Esophagus squamous epithelium (tissue), 5 donors: Measurements from ENCODE around the gene CAPZA2. TPM values are rescaled to one million over a fixed set of nuclear protein-coding genes. Genes with fewer than 3 reads are reported as not detected.
"Not testable (repeated sequence)": the region's sequence is repeated elsewhere in the genome, so short reads cannot be mapped to it uniquely, and the experiment has no call there.

Experiments
- DNase-seq: peaks from one replicate; lab custom pipeline; 2025; lab: John Stamatoyannopoulos, UW
- H3K27ac ChIP-seq, 4 donors: fragments of 200-600 bp; sonication (generic); one replicate each; pipeline ENCODE4 v1.5.1; 2016 to 2019; ENCODE audit warnings: mild to moderate bottlenecking in 1 of 4
- H3K27me3 ChIP-seq, 4 donors: fragments of 200-600 bp; sonication (generic); 1 replicate in 3 of 4; 2 replicates in 1 of 4; pipeline versions ENCODE4 v1.5.1 to v1.6.0; 2017 to 2021; ENCODE audit warnings: antibody characterized with exemption in 1 of 4
- H3K36me3 ChIP-seq, 3 donors: fragments of 200-600 bp; sonication (generic); one replicate each; pipeline ENCODE4 v1.5.1; 2016 to 2019
- H3K4me1 ChIP-seq, 3 donors: fragments of 200-600 bp; sonication (generic); one replicate each; pipeline ENCODE4 v1.5.1; 2017 to 2019
- H3K4me3 ChIP-seq, 4 donors: fragments of 200-600 bp; sonication (generic); 1 replicate in 3 of 4; 2 replicates in 1 of 4; pipeline ENCODE4 v1.5.1; 2016 to 2019; ENCODE audit warnings: mild to moderate bottlenecking in 2 of 4, moderate library complexity in 1 of 4
- H3K9me3 ChIP-seq, 3 donors: fragments of 200-600 bp; sonication (generic); one replicate each; pipeline ENCODE4 v1.5.1; 2016 to 2019
- CTCF ChIP-seq, 6 experiments: fragments of 450-650 bp in 4 of 6; fragments of 200-600 bp in 2 of 6; sonication (generic) in 2 of 6; IDR thresholded peaks; one replicate each; pipeline ENCODE4 v1.5.1; 2016 to 2019; ENCODE audit warnings: antibody characterized with exemption in 6 of 6, mild to moderate bottlenecking in 4 of 6, moderate library complexity in 4 of 6
- POLR2A ChIP-seq, 4 donors: fragments of 450-650 bp; IDR thresholded peaks; one replicate each; pipeline ENCODE4 v1.6.1; 2017; ENCODE audit warnings: antibody characterized with exemption in 4 of 4, mild to moderate bottlenecking in 4 of 4, moderate library complexity in 3 of 4
- WGBS, 2 donors: methylation state at CpG; one replicate each; pipeline ENCODE4 v1.1.5; 2018; 5-methylcytosine and 5-hydroxymethylcytosine counted together
- intact Hi-C: fragments of 100-400 bp; cut with DNase I; formaldehyde crosslinking; loops from one replicate; pipeline ENCODE4 v1.15.0; 2022
- total RNA-seq, 4 donors: library from RNA; depleted of rRNA; stranded (reverse); fragments of >200 nt; gene quantifications; one replicate each; pipeline ENCODE4 v1.1.0, GENCODE V29; 2016
- donor health status: DM: yes; HTN: yes; CAD: no.

CAPZA2 gene
- total RNA-seq, 4 donors from 2014 or later = 68.7 to 123 (median 84.1) TPM

GRCh38 chr7:116955340-116955739 lies 93.0 kb downstream of the CAPZA2 start:
- Histone ChIP-seq H3K27me3 (no peaks in the 10 kb centered on the region), H3K36me3 (no peaks in the 10 kb centered on the region), H3K9me3 (no peaks in the 10 kb centered on the region), H3K4me3 (peak overlapping the region in 1 of 4 donors; percentile 89), H3K27ac (peak overlapping the region in 3 of 4 donors; percentile 94 to 100 (median 99)), H3K4me1 (peaks cover 7 to 54% (median 17%) of the 10 kb centered on the region in 3 donors)
- DNase-seq = no peak
- intact Hi-C loops = no loop called here
- TF ChIP-seq POLR2A (IDR thresholded peaks at IDR 0.05) = no peak
- no peak for TF ChIP-seq CTCF (IDR thresholded peaks at IDR 0.05)

DNA sequence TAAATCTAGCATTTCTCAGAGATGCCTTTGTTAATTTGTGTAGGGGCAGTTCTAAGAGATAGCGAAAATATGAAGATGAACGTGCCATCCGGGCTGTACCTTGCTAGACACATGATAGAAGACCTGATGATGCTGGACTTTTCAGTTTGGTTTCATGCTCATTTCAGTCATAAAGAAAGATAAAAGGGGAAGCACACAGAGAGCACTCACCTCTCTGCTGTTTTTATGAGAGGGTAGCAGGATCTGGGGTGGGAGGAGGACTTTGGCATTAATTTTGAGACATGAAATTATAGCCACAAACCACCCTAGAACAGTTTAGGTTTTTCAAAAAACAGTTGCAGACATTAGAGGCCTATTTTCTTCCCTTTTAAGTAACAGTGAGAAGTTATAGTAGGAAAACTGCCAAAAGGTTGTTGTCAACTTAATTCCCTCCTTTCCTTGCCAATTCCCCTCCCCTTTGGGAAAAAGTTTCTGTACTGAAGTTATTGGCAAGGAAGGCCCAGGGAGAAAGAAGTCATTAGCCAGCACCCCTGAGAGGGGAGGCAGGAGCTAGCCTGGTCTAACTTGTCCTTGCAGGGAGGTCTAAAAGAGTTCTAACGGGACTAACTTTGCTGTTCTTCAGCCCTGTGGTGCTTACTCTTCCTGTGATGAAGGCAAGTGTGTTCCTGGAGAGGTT lies 93.6 kb downstream of the CAPZA2 start:
- 36 to 42% methylated on average over 4 of the region's 4 CpGs for WGBS, 2 donors
- Histone ChIP-seq H3K4me3 (peak overlapping the region in 1 of 4 donors; percentile 15), H3K36me3 (no peaks in the 10 kb centered on the region), H3K27me3 (no peaks in the 10 kb centered on the region), H3K27ac (peak overlapping the region; percentile 36 to 99 (median 86)), H3K4me1 (peaks cover 7 to 54% (median 17%) of the 10 kb centered on the region in 3 donors), H3K9me3 (no peaks in the 10 kb centered on the region)
- TF ChIP-seq CTCF (IDR thresholded peaks at IDR 0.05) (no peak), POLR2A (IDR thresholded peaks at IDR 0.05) (no peak)
- intact Hi-C loops = no loop called here
- DNase-seq = no peak

GRCh38 chr7:116956477-116956804 lies 94.1 kb downstream of the CAPZA2 start:
- Histone ChIP-seq H3K4me3 (peak overlapping the region in 1 of 4 donors; percentile 15), H3K36me3 (no peaks in the 10 kb centered on the region), H3K27ac (peak overlapping the region; percentile 36 to 99 (median 86)), H3K9me3 (no peaks in the 10 kb centered on the region), H3K4me1 (peaks cover 7 to 54% (median 17%) of the 10 kb centered on the region in 3 donors), H3K27me3 (no peaks in the 10 kb centered on the region)
- no peak for DNase-seq
- TF ChIP-seq POLR2A (IDR thresholded peaks at IDR 0.05) (no peak), CTCF (IDR thresholded peaks at IDR 0.05) (no peak)
- intact Hi-C loops = no loop called here
- WGBS, 2 donors = 69 to 79% methylated on average over 2 of the region's 2 CpGs

DNA sequence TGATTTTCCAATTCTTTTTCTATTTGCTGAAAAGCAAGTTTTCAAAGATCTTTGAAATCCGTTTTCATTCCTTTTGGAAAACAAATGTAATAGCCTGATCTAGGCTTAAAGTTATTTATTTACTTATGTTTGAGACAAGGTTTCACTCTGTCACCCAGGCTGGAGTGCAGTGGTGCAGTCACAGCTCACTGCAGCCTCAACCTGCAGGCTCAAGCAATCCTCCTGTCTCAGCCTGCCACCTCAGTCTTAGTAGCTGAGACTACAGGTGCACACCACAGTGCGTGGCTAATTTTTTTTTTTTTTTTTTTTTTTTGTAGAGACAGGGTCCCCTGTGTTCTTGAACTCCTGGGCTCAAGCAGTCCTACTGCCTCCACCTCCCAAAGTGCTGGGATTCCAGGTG lies 95.5 kb downstream of the CAPZA2 start:
- Histone ChIP-seq H3K9me3 (no peaks in the 10 kb centered on the region), H3K36me3 (no peaks in the 10 kb centered on the region), H3K4me3 (no peak overlapping the region), H3K27me3 (no peaks in the 10 kb centered on the region), H3K27ac (no peak overlapping the region), H3K4me1 (peaks cover 7 to 41% (median 17%) of the 10 kb centered on the region in 3 donors)
- TF ChIP-seq POLR2A (IDR thresholded peaks at IDR 0.05) = no peak
- no peak for TF ChIP-seq CTCF (IDR thresholded peaks at IDR 0.05)
- 46 to 53% methylated on average over 2 of the region's 2 CpGs for WGBS, 2 donors
- intact Hi-C loops = no loop called here
- DNase-seq = no peak

DNA sequence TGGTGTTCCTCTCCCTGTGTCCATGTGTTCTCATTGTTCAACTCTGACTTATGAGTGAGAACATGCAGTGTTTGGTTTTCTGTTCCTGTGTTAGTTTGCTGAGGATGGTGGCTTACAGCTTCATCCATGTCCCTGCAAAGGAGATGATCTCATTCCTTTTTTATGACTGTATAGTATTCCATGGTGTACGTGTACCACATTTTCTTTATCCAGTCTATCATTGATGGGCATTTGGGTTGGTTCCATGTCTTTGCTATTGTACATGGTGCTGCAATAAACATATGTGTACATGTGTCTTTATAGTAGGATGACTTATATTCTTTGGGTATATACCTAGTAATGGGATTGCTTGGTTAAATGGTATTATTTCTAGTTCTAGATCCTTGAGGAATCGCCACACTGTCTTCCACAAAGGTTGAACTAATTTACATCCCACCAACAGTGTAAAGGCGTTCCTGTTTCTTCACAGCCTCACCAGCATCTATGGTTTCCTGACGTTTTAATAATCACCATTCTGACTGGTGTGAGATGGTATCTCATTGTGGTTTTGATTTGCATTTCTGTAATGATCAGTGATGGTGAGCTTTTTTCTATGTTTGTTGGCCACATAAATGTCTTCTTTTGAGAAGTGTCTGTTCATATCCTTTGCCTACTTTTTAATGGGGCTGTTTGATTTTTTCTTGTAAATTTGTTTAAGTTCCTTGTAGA lies 99.7 kb downstream of the CAPZA2 start:
- WGBS, 2 donors = 81 to 83% methylated on average over 4 of the region's 4 CpGs
- H3K27me3 ChIP-seq, DNase-seq, H3K36me3 ChIP-seq, H3K9me3 ChIP-seq, H3K4me3 ChIP-seq, H3K27ac ChIP-seq, intact Hi-C loops: not testable (repeated sequence)
- H3K4me1 ChIP-seq = peaks cover 0 to 12% (median 0%) of the 10 kb centered on the region in 3 donors
